ENCODE data around the gene SYT2. TPM values are rescaled to one million over a fixed set of nuclear protein-coding genes. Genes with fewer than 3 reads are reported as not detected.
"Not testable (repeated sequence)": the region's sequence is repeated elsewhere in the genome, so short reads cannot be mapped to it uniquely, and the experiment has no call there.

The SYT2 gene
- total and polyA plus RNA-seq, 9 of the 15 experiments (the other 6 are each of a cell fraction or from before 2014, with no cell fraction given) = not detected

DNA sequence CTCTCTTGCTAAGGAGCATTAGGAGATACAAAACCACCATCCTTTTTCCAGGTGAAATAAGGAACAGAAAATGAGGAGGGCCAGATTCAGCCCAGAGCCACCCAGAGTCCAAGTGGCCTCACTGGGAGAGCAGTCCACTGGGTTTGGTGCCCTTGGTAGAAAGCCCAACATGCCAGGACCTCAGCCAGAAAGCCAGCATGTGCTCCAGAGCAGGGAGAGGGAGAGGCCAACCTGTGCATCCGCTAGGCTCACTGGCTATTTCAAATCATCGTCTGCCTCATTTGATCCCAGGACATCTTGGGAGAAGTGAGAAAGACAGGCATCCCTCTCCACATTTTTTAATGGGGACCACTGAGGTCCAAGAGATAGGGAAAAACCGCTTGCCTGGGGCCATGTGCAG lies 74.1 kb downstream of the SYT2 start:
- FAIRE-seq; BruUV-seq (replicated peaks); H3K9ac ChIP-seq (ENCODE audit: insufficient read depth in 1 of 2, low read depth in 2 of 2, low read length in 2 of 2); CTCF ChIA-PET (ENCODE audit: low intra/inter-chr PET ratio); H2AFZ ChIP-seq (ENCODE audit: low read depth, low read length); H3K36me3 ChIP-seq (ENCODE audit: control insufficient read depth, insufficient read depth, low read length); H3K79me2 ChIP-seq (ENCODE audit: control insufficient read depth, insufficient read depth, low read length); H4K20me1 ChIP-seq (replicated peaks; ENCODE audit: control insufficient read depth, insufficient read depth, low read length); H3K4me3 ChIP-seq; DNase-seq (ENCODE audit: extremely low read depth in 1 of 4, low spot score in 3 of 4); POLR2A ChIA-PET; H3K4me2 ChIP-seq (ENCODE audit: insufficient read depth, low read length); H3K9me1 ChIP-seq (ENCODE audit: control insufficient read depth, insufficient read depth, low read length); H3K4me1 ChIP-seq (replicated peaks in 1 of 2; ENCODE audit: control insufficient read depth in 2 of 2, insufficient read depth in 2 of 2, low read length in 2 of 2); ATAC-seq; intact Hi-C loops (cut with micrococcal nuclease); H3K9me3 ChIP-seq (replicated peaks; ENCODE audit: control insufficient read depth, insufficient read depth, low read depth, low read length); in situ Hi-C loops (cut with MboI); H3K27ac ChIP-seq (ENCODE audit: extremely low read depth, low read depth, low read length): not testable (repeated sequence)
- WGBS (ENCODE audit: insufficient coverage, low coverage, missing lambda C conversion rate) = 4% methylated on average over 3 of the region's 3 CpGs
- H3K27me3 ChIP-seq (ENCODE audit: control insufficient read depth in 2 of 2, insufficient read depth in 2 of 2, low read length in 2 of 2) = peaks cover 21 to 61% of the 10 kb centered on the region in 2 experiments

DNA sequence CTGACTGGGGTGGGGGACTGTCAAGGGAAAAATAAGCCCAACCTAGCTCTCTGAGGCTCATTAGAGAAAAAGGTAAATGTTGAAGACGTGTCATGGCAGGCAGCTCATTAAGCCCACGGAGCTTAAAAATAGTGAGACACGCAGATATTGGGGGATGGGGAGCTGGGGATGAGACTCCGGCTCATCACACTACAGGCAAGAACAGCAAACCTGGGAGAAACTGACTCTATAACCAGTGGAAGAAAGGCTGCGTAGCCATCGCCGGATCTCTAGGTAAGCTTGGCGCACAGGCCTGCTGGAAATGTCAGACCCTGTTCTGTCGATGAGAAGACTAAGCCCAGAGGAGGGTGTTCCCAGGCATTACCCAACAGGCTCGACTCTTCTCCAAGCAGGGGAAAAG lies 78.0 kb downstream of the SYT2 start:
- BruUV-seq (replicated peaks) = no TSS peak
- H3K9ac ChIP-seq (ENCODE audit: insufficient read depth in 1 of 2, low read depth in 2 of 2, low read length in 2 of 2) = no peak overlapping the region
- peaks cover 13 to 67% of the 10 kb centered on the region in 2 experiments; a peak in 4 of 5 replicates for H3K27me3 ChIP-seq (ENCODE audit: control insufficient read depth in 2 of 2, insufficient read depth in 2 of 2, low read length in 2 of 2)
- H3K9me3 ChIP-seq (replicated peaks; ENCODE audit: control insufficient read depth, insufficient read depth, low read depth, low read length) = no peaks in the 10 kb centered on the region
- no peak for TF ChIP-seq TEAD4 (IDR thresholded peaks at IDR 0.05; ENCODE audit: low read length)
- no peak for TF ChIP-seq TEAD4 (CRISPR knock-in tag; IDR thresholded peaks at IDR 0.05; ENCODE audit: borderline replicate concordance)
- no peak for TF ChIP-seq CREM (IDR thresholded peaks at IDR 0.05; ENCODE audit: low read depth)
- TF ChIP-seq, protein P1, sequence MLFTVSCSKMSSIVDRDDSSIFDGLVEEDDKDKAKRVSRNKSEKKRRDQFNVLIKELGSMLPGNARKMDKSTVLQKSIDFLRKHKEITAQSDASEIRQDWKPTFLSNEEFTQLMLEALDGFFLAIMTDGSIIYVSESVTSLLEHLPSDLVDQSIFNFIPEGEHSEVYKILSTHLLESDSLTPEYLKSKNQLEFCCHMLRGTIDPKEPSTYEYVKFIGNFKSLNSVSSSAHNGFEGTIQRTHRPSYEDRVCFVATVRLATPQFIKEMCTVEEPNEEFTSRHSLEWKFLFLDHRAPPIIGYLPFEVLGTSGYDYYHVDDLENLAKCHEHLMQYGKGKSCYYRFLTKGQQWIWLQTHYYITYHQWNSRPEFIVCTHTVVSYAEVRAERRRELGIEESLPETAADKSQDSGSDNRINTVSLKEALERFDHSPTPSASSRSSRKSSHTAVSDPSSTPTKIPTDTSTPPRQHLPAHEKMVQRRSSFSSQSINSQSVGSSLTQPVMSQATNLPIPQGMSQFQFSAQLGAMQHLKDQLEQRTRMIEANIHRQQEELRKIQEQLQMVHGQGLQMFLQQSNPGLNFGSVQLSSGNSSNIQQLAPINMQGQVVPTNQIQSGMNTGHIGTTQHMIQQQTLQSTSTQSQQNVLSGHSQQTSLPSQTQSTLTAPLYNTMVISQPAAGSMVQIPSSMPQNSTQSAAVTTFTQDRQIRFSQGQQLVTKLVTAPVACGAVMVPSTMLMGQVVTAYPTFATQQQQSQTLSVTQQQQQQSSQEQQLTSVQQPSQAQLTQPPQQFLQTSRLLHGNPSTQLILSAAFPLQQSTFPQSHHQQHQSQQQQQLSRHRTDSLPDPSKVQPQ (CRISPR knock-in tag; IDR thresholded peaks at IDR 0.05; ENCODE audit: borderline replicate concordance) = no peak
- no peak for TF ChIP-seq SOX6 (IDR thresholded peaks at IDR 0.05)
- TF ChIP-seq, protein P2, sequence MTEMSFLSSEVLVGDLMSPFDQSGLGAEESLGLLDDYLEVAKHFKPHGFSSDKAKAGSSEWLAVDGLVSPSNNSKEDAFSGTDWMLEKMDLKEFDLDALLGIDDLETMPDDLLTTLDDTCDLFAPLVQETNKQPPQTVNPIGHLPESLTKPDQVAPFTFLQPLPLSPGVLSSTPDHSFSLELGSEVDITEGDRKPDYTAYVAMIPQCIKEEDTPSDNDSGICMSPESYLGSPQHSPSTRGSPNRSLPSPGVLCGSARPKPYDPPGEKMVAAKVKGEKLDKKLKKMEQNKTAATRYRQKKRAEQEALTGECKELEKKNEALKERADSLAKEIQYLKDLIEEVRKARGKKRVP (CRISPR knock-in tag; IDR thresholded peaks at IDR 0.05) = no peak
- intact Hi-C loops (cut with micrococcal nuclease) = no loop called here
- no peak overlapping the region for H2AFZ ChIP-seq (ENCODE audit: low read depth, low read length)
- no peaks in the 10 kb centered on the region for H3K9me1 ChIP-seq (ENCODE audit: control insufficient read depth, insufficient read depth, low read length)
- no peaks in the 10 kb centered on the region for H4K20me1 ChIP-seq (replicated peaks; ENCODE audit: control insufficient read depth, insufficient read depth, low read length)
- ChIA-PET POLR2A (interaction anchor here (1.1 kb wide), 1 partner anchor 81 kb away, joined by 3 read pairs; no protein-coding TSS in a partner anchor), CTCF (ENCODE audit: low intra/inter-chr PET ratio) (no interaction called here)
- H3K36me3 ChIP-seq (ENCODE audit: control insufficient read depth, insufficient read depth, low read length) = no peaks in the 10 kb centered on the region
- DNase-seq (ENCODE audit: extremely low read depth in 1 of 4, low spot score in 3 of 4) (no peak), ATAC-seq (no peak), FAIRE-seq (no peak)
- no peak overlapping the region for H3K4me3 ChIP-seq
- in situ Hi-C loops (cut with MboI) = no loop called here
- peaks cover 0 to under 1% of the 10 kb centered on the region in 2 experiments; a peak in 2 of 5 replicates for H3K4me1 ChIP-seq (replicated peaks in 1 of 2; ENCODE audit: control insufficient read depth in 2 of 2, insufficient read depth in 2 of 2, low read length in 2 of 2)
- no peak overlapping the region for H3K27ac ChIP-seq (ENCODE audit: extremely low read depth, low read depth, low read length)
- WGBS (ENCODE audit: insufficient coverage, low coverage, missing lambda C conversion rate) = 3% methylated on average over 10 of the region's 10 CpGs
- H3K79me2 ChIP-seq (ENCODE audit: control insufficient read depth, insufficient read depth, low read length) = no peaks in the 10 kb centered on the region
- no peak overlapping the region for H3K4me2 ChIP-seq (ENCODE audit: insufficient read depth, low read length)
